ENCODE results near the gene GNAZ.

The GNAZ gene

GRCh38 chr22:23159291-23159630 lies 88.9 kb downstream of the GNAZ start:
- DNase-seq, result no peak

GRCh38 chr22:23161029-23161428 lies 90.7 kb downstream of the GNAZ start:
- DNase-seq, result no peak

GRCh38 chr22:23161574-23161973 lies 91.3 kb downstream of the GNAZ start:
- DNase-seq, result no peak

- peak; percentile 69 for DNase-seq
Measured at GRCh38 chr22:23163665-23164064, 93.3 kb downstream of the GNAZ start.

GRCh38 chr22:23164091-23164490 lies 93.8 kb downstream of the GNAZ start:
- no peak for DNase-seq

- DNase-seq, result no peak
Measured at GRCh38 chr22:23166042-23166831, 95.9 kb downstream of the GNAZ start.

- no peak for DNase-seq
Measured at GRCh38 chr22:23166841-23167616, 96.7 kb downstream of the GNAZ start.

GRCh38 chr22:23168391-23169042 lies 98.2 kb downstream of the GNAZ start:
- DNase-seq, result no peak

- no peak for DNase-seq
Measured at GRCh38 chr22:23169043-23169406, 98.7 kb downstream of the GNAZ start.

Data from NCI-H1092 (cell line).